Subcutaneous adipose tissue (tissue), 4 donors: ENCODE data around the gene PLAAT1. TPM values are rescaled to one million over a fixed set of nuclear protein-coding genes. Genes with fewer than 3 reads are reported as not detected.

Source experiments
- CTCF ChIP-seq: fragments of 450-650 bp; IDR thresholded peaks from one replicate; pipeline ENCODE4 v1.5.1; 2016; ENCODE audit warnings: low read depth, mild to moderate bottlenecking, control low read depth, antibody characterized with exemption, moderate library complexity
- total RNA-seq, 4 donors: library from RNA; depleted of rRNA; stranded (reverse); fragments of >200 nt; gene quantifications; one replicate each; pipeline ENCODE4 v1.1.0, GENCODE V29; 2016

The PLAAT1 gene
- total RNA-seq, 4 donors from 2014 or later: 0.66 to 1.8 TPM; not detected in 2

- no peak for TF ChIP-seq CTCF
Observed at GRCh38 chr3:193236599-193236998, 4.4 kb upstream of the PLAAT1 start.

GRCh38 chr3:193237030-193237429 is 4.0 kb upstream of the PLAAT1 start:
- no peak for TF ChIP-seq CTCF

GRCh38 chr3:193240436-193240849 is 579 bp upstream of the PLAAT1 start:
- no peak for TF ChIP-seq CTCF

- TF ChIP-seq CTCF: no peak
Observed at GRCh38 chr3:193241716-193242115, 694 bp downstream of the PLAAT1 start.

- TF ChIP-seq CTCF: no peak
Observed at GRCh38 chr3:193243571-193243970, 2.5 kb downstream of the PLAAT1 start.

- no peak for TF ChIP-seq CTCF
Observed at GRCh38 chr3:193248848-193249468, 7.9 kb downstream of the PLAAT1 start.

- no peak for TF ChIP-seq CTCF
Observed at GRCh38 chr3:193250492-193250891, 9.5 kb downstream of the PLAAT1 start.
